Measurements from ENCODE around the gene CLIC5. TPM values are rescaled to one million over a fixed set of nuclear protein-coding genes. Genes with fewer than 3 reads are reported as not detected.

Gene CLIC5
- total RNA-seq, 1 donor from 2014 or later: 0.32 TPM

- TF ChIP-seq CTCF (IDR thresholded peaks at IDR 0.05; ENCODE audit: insufficient read depth, low read depth, low read length): no peak
- TF ChIP-seq EZH2 (IDR thresholded peaks at IDR 0.05; ENCODE audit: insufficient read depth, low read length): no peak
- no peaks in the 10 kb centered on the region for H4K20me1 ChIP-seq (ENCODE audit: insufficient read depth, low read length)
- H3K27ac Mint-ChIP-seq (ENCODE audit: unreplicated experiment): no peak overlapping the region
- no peak overlapping the region for H3K4me2 ChIP-seq (ENCODE audit: low read length)
- peaks cover 9% of the 10 kb centered on the region for H3K27me3 Mint-ChIP-seq (ENCODE audit: low read depth, unreplicated experiment)
- no peaks in the 10 kb centered on the region for H3K4me1 ChIP-seq (ENCODE audit: insufficient read depth, low read length)
- H3K9ac ChIP-seq (ENCODE audit: low read length): no peak overlapping the region
- FAIRE-seq (no peak), DNase-seq (ENCODE audit: low read depth) (no peak)
- H3K79me2 ChIP-seq (ENCODE audit: insufficient read depth, low read length): no peaks in the 10 kb centered on the region
- H3K4me3 ChIP-seq (ENCODE audit: insufficient read depth, low read depth, low read length): no peak overlapping the region
- H3K27ac ChIP-seq (ENCODE audit: low read depth, low read length): no peak overlapping the region
- H3K4me3 Mint-ChIP-seq (ENCODE audit: unreplicated experiment): no peak overlapping the region
- no peaks in the 10 kb centered on the region for H3K9me3 ChIP-seq (ENCODE audit: insufficient read depth, low read depth, low read length)
- H3K4me1 Mint-ChIP-seq (ENCODE audit: low read depth, unreplicated experiment): peaks cover 7% of the 10 kb centered on the region
- no peak overlapping the region for H2AFZ ChIP-seq (ENCODE audit: low read depth, low read length)
- no peaks in the 10 kb centered on the region for H3K36me3 ChIP-seq (ENCODE audit: insufficient read depth, low read length)
- no peaks in the 10 kb centered on the region for H3K36me3 Mint-ChIP-seq (ENCODE audit: low read depth, unreplicated experiment)
- H3K27me3 ChIP-seq (ENCODE audit: insufficient read depth, low read length): peaks cover 6% of the 10 kb centered on the region
- no peaks in the 10 kb centered on the region for H3K9me3 Mint-ChIP-seq (ENCODE audit: unreplicated experiment)
These were observed 16.7 kb upstream of the CLIC5 start for GRCh38 chr6:46032110-46032998.

GRCh38 chr6:46029602-46030001, 13.9 kb upstream of the CLIC5 start:
- no peaks in the 10 kb centered on the region for H3K36me3 Mint-ChIP-seq (ENCODE audit: low read depth, unreplicated experiment)
- no peaks in the 10 kb centered on the region for H3K9me3 Mint-ChIP-seq (ENCODE audit: unreplicated experiment)
- H3K27me3 Mint-ChIP-seq (ENCODE audit: low read depth, unreplicated experiment): peaks cover 9% of the 10 kb centered on the region
- Histone ChIP-seq H3K27me3 (ENCODE audit: insufficient read depth, low read length) (peaks cover 6% of the 10 kb centered on the region), H3K9me3 (ENCODE audit: insufficient read depth, low read depth, low read length) (no peaks in the 10 kb centered on the region), H2AFZ (ENCODE audit: low read depth, low read length) (no peak overlapping the region), H3K4me2 (ENCODE audit: low read length) (no peak overlapping the region), H3K9ac (ENCODE audit: low read length) (no peak overlapping the region), H3K79me2 (ENCODE audit: insufficient read depth, low read length) (no peaks in the 10 kb centered on the region), H4K20me1 (ENCODE audit: insufficient read depth, low read length) (no peaks in the 10 kb centered on the region), H3K4me3 (ENCODE audit: insufficient read depth, low read depth, low read length) (no peak overlapping the region), H3K4me1 (ENCODE audit: insufficient read depth, low read length) (no peaks in the 10 kb centered on the region), H3K36me3 (ENCODE audit: insufficient read depth, low read length) (no peaks in the 10 kb centered on the region), H3K27ac (ENCODE audit: low read depth, low read length) (no peak overlapping the region)
- no peak overlapping the region for H3K27ac Mint-ChIP-seq (ENCODE audit: unreplicated experiment)
- no peak overlapping the region for H3K4me3 Mint-ChIP-seq (ENCODE audit: unreplicated experiment)
- FAIRE-seq (no peak), DNase-seq (ENCODE audit: low read depth) (no peak)
- H3K4me1 Mint-ChIP-seq (ENCODE audit: low read depth, unreplicated experiment): peaks cover 7% of the 10 kb centered on the region
- TF ChIP-seq CTCF (IDR thresholded peaks at IDR 0.05; ENCODE audit: insufficient read depth, low read depth, low read length): no peak
- TF ChIP-seq EZH2 (IDR thresholded peaks at IDR 0.05; ENCODE audit: insufficient read depth, low read length): no peak

DNA sequence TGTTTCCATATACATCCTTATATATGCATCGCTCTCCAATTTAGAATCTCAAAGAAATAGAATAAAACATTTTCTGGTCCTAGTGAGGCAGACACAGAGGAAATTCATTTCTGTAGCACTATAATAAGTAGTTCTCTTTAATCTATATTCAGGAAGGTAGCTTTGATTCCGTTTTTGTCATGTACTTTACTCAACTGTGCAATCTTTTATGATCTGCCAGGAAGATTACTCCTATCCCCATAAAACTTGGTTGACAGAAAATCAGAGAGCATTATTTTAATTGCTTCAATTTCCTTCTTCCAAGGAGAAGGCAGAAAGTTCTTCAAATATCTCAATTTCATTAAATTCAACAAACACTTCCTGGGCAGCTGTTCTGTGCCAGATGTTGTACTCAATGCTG, 10.6 kb upstream of the CLIC5 start:
- Mint-ChIP-seq H3K9me3 (ENCODE audit: unreplicated experiment) (no peaks in the 10 kb centered on the region), H3K4me3 (ENCODE audit: unreplicated experiment) (no peak overlapping the region), H3K4me1 (ENCODE audit: low read depth, unreplicated experiment) (peaks cover 7% of the 10 kb centered on the region), H3K36me3 (ENCODE audit: low read depth, unreplicated experiment) (no peaks in the 10 kb centered on the region), H3K27me3 (ENCODE audit: low read depth, unreplicated experiment) (peaks cover 13% of the 10 kb centered on the region), H3K27ac (ENCODE audit: unreplicated experiment) (no peak overlapping the region)
- no peak overlapping the region for H3K4me3 ChIP-seq (ENCODE audit: insufficient read depth, low read depth, low read length)
- H3K9me3 ChIP-seq (ENCODE audit: insufficient read depth, low read depth, low read length): no peaks in the 10 kb centered on the region
- TF ChIP-seq CTCF (IDR thresholded peaks at IDR 0.05; ENCODE audit: insufficient read depth, low read depth, low read length) (no peak), EZH2 (IDR thresholded peaks at IDR 0.05; ENCODE audit: insufficient read depth, low read length) (no peak)
- H4K20me1 ChIP-seq (ENCODE audit: insufficient read depth, low read length): no peaks in the 10 kb centered on the region
- no peak for DNase-seq (ENCODE audit: low read depth)
- H2AFZ ChIP-seq (ENCODE audit: low read depth, low read length): no peak overlapping the region
- no peaks in the 10 kb centered on the region for H3K4me1 ChIP-seq (ENCODE audit: insufficient read depth, low read length)
- H3K27ac ChIP-seq (ENCODE audit: low read depth, low read length): no peak overlapping the region
- H3K27me3 ChIP-seq (ENCODE audit: insufficient read depth, low read length): peaks cover 6% of the 10 kb centered on the region
- H3K36me3 ChIP-seq (ENCODE audit: insufficient read depth, low read length): no peaks in the 10 kb centered on the region
- H3K79me2 ChIP-seq (ENCODE audit: insufficient read depth, low read length): no peaks in the 10 kb centered on the region
- FAIRE-seq: no peak
- no peak overlapping the region for H3K9ac ChIP-seq (ENCODE audit: low read length)
- H3K4me2 ChIP-seq (ENCODE audit: low read length): no peak overlapping the region

Measured in astrocyte (in vitro differentiated cells and primary cell).